H1 (cell line): ENCODE measurements around the gene PPP2R3B.

Experiments
- CBX5 ChIP-seq: fragments of 300-800, 300-1000 bp; sonication (generic); IDR thresholded peaks from 2 replicates; pipeline ENCODE4 v1.7.1; 2016; ENCODE audit warnings: antibody characterized with exemption, low read length, low read depth
- CREB1 ChIP-seq: IDR thresholded peaks from 2 replicates; pipeline ENCODE4 v1.6.1; 2012; ENCODE audit warnings: inconsistent platforms
- CTCF ChIP-seq, 3 experiments: IDR thresholded peaks; 1 replicate in 2 of 3; 2 replicates in 1 of 3; pipeline versions ENCODE4 v1.5.1 to v1.6.1; 2011; ENCODE audit warnings: low read length in 3 of 3, mild to moderate bottlenecking in 3 of 3, inconsistent platforms in 2 of 3, low read depth in 1 of 3, moderate library complexity in 1 of 3; ENCODE audit not compliant: insufficient read depth in 1 of 3; ENCODE audit errors: control extremely low read depth in 1 of 3
- GABPA ChIP-seq: IDR thresholded peaks from 2 replicates; pipeline ENCODE4 v1.6.1; 2011; ENCODE audit warnings: mild to moderate bottlenecking, low read length, moderate library complexity, borderline replicate concordance; ENCODE audit not compliant: insufficient read depth
- GTF2F1 ChIP-seq: IDR thresholded peaks from 2 replicates; pipeline ENCODE4 v1.6.1; 2012; ENCODE audit warnings: low read depth, low read length, improper control_type of control experiment, borderline replicate concordance
- MAFK ChIP-seq: IDR thresholded peaks from 2 replicates; pipeline ENCODE4 v1.6.1; 2012; ENCODE audit warnings: low read depth, mild to moderate bottlenecking, improper control_type of control experiment, low read length
- MAX ChIP-seq: IDR thresholded peaks from 2 replicates; pipeline ENCODE4 v1.6.1; 2012; ENCODE audit warnings: inconsistent platforms
- SIN3A ChIP-seq, 2 experiments: IDR thresholded peaks in 1 of 2; conservative IDR thresholded peaks in 1 of 2; 2 replicates each; pipeline ENCODE4 v1.6.1; 2011 to 2012; ENCODE audit warnings: low read length in 2 of 2, improper control_type of control experiment in 1 of 2, low read depth in 1 of 2, mild to moderate bottlenecking in 1 of 2
- YY1 ChIP-seq: IDR thresholded peaks from 2 replicates; pipeline ENCODE4 v1.6.1; 2011; ENCODE audit warnings: low read depth, mild to moderate bottlenecking, low read length

- no peak for TF ChIP-seq MAFK
- TF ChIP-seq GABPA = no peak
- TF ChIP-seq GTF2F1 = no peak
- no peak for TF ChIP-seq CTCF (IDR thresholded peaks at IDR 0.05; ENCODE audit: control extremely low read depth in 1 of 3, insufficient read depth in 1 of 3, low read depth in 1 of 3, low read length in 3 of 3)
- TF ChIP-seq CREB1 = no peak
- TF ChIP-seq SIN3A (conservative IDR thresholded peaks at IDR 0.05 in 1 of 2, IDR thresholded peaks at IDR 0.05 in 1 of 2; ENCODE audit: low read depth in 1 of 2, low read length in 2 of 2) = no peak
- TF ChIP-seq CBX5 = no peak
- no peak for TF ChIP-seq MAX
- no peak for TF ChIP-seq YY1
Measured at GRCh38 chrX:334971-335757, 51.5 kb downstream of the PPP2R3B start.
